IPS DF 6.9 (cell line): ENCODE measurements around the gene ITPKA.

Experiments used
- DNase-seq: peaks from one replicate; pipeline ENCODE4 v3.0.0-alpha.2; 2013; ENCODE audit warnings: low read depth, low spot score
- H3K27ac ChIP-seq: one replicate; pipeline ENCODE4 v1.5.1; 2013; ENCODE audit warnings: low read length, control low read depth
- H3K27me3 ChIP-seq: 2 replicates; pipeline ENCODE4 v1.6.1; 2013; ENCODE audit warnings: mild to moderate bottlenecking, low read length; ENCODE audit not compliant: control insufficient read depth, insufficient read depth
- H3K36me3 ChIP-seq: 2 replicates; pipeline ENCODE4 v1.6.1; 2013; ENCODE audit warnings: low read length; ENCODE audit not compliant: control insufficient read depth, insufficient read depth
- H3K4me1 ChIP-seq: 2 replicates; pipeline ENCODE4 v1.6.1; 2013; ENCODE audit warnings: low read length; ENCODE audit not compliant: control insufficient read depth, insufficient read depth
- H3K4me3 ChIP-seq: 2 replicates; pipeline ENCODE4 v1.5.1; 2013; ENCODE audit warnings: mild to moderate bottlenecking, low read length
- H3K9me3 ChIP-seq: 2 replicates; pipeline ENCODE4 v1.6.1; 2013; ENCODE audit warnings: low read length, inconsistent platforms; ENCODE audit not compliant: control insufficient read depth, insufficient read depth
- WGBS: extraction: QIAGEN DNeasy Blood & Tissue Kit; methylation state at CpG from one replicate; pipeline ENCODE4 v1.1.7; 2013; ENCODE audit warnings: mixed read lengths, missing lambda C conversion rate; ENCODE audit not compliant: insufficient read length, insufficient coverage; 5-methylcytosine and 5-hydroxymethylcytosine counted together

ITPKA gene

DNA sequence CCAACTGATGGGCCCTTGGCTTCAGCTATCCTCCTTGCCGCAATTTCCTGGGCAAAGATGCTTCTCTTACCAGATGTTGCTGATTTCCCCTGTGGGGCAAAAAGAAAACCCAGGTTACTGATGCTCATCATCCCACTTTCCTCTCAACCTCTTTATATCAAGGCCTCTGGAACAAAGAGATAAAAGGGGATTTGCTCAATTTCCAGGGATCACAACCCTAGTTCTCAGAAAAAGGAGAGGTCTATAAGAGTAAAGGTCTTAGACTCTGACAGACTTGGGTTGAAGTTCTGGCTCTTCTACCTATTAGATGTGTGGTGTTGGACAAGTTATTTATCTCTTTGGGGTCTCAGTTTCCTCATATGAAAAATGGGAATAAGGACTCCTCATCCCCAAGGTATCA, 41.9 kb downstream of the ITPKA start:
- peaks cover 20% of the 10 kb centered on the region; the same call in 1 of the 2 replicates for H3K36me3 ChIP-seq
- no peak for DNase-seq
- H3K9me3 ChIP-seq, result no peaks in the 10 kb centered on the region
- H3K27me3 ChIP-seq, result no peaks in the 10 kb centered on the region
- no CpG with 5 or more reads among the region's 1 CpG for WGBS
- no peak overlapping the region for H3K27ac ChIP-seq
- H3K4me1 ChIP-seq, result no peaks in the 10 kb centered on the region
- no peak overlapping the region for H3K4me3 ChIP-seq

DNA sequence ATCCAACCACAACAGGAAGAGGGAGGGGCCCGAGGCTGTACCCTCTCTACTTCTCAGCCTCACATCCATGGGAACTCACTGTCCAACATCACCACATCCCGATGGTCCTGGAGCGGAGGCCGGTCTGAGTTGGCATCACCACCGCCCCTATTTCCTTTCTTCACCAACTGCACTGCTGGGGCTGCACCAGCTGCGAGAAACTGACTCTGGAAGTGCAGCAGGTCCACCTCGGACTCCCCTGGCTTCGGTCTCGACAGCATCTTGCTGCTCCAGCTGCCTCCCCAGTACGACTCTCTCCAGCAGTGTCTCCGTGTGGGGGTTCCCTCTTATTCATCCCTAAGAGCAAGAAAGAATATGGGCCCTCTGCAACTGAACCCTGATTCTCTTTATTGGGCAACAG, 43.2 kb downstream of the ITPKA start:
- H3K27ac ChIP-seq, result no peak overlapping the region
- DNase-seq, result no peak
- H3K27me3 ChIP-seq, result no peaks in the 10 kb centered on the region
- no CpG with 5 or more reads among the region's 11 CpGs for WGBS
- H3K9me3 ChIP-seq, result no peaks in the 10 kb centered on the region
- H3K4me3 ChIP-seq, result no peak overlapping the region
- no peaks in the 10 kb centered on the region for H3K4me1 ChIP-seq
- peaks cover 18% of the 10 kb centered on the region; the same call in 1 of the 2 replicates for H3K36me3 ChIP-seq

DNA sequence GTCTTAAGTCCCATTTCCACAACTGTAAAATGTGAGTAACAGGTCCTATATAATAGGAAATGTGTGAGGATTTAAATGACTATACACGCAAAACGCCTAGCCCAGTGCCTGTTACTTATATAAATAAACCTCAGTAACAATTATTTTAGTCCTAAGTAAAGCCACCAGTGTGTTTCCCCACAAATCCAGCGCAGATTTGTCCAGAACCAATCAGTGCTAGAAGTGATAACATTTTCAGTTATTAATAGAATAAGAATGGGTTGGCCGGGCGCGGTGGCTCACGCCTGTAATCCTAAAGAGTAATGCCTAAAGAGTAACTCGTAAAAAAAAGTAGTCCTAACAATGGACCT, 49.8 kb downstream of the ITPKA start:
- Histone ChIP-seq H3K27me3 (no peaks in the 10 kb centered on the region), H3K4me3 (peak overlapping the region; percentile 97; the same call in 1 of the 2 replicates), H3K36me3 (no peaks in the 10 kb centered on the region), H3K27ac (no peak overlapping the region), H3K9me3 (no peaks in the 10 kb centered on the region), H3K4me1 (no peaks in the 10 kb centered on the region)
- no CpG with 5 or more reads among the region's 8 CpGs for WGBS
- DNase-seq, result no peak

DNA sequence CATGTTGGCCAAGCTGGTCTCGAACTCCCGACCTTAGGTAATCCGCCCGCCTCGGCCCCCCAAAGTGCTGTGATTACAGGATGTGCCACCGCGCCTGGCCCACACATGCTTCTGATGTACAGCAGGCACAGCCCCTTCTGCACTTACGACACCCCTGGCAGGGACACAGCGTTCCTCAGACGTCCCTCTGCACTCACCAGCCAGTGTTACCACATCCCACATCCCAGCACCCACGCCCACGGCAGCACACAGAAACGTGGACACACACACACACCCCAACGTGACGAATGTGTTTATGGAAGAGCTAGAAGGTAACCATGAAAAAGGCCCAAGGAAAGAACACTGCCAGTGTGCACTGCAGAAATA, 51.0 kb downstream of the ITPKA start:
- Histone ChIP-seq H3K9me3 (no peaks in the 10 kb centered on the region), H3K27ac (no peak overlapping the region), H3K4me1 (no peaks in the 10 kb centered on the region), H3K4me3 (no peak overlapping the region), H3K36me3 (no peaks in the 10 kb centered on the region), H3K27me3 (no peaks in the 10 kb centered on the region)
- WGBS, result no CpG with 5 or more reads among the region's 15 CpGs
- no peak for DNase-seq

DNA sequence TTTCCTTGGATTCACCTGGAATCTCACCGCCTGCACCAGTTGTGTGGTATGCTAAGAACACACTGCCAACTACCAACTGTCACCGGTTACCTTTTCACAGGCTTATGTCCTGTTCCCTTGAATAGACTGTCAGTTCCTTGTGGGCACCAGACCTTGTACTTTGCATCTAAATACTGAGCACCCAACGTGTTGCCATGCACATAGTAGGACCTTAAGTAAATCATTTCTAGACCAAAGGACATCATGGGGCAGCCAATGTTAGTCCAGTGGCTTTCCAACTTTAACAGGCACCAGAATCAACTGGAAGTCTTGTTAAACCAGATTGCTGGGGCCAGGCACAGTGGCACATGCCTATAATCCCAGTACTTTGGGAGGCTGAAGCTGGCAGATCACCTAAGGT, 51.5 kb downstream of the ITPKA start:
- H3K4me1 ChIP-seq, result no peaks in the 10 kb centered on the region
- H3K27me3 ChIP-seq, result no peaks in the 10 kb centered on the region
- no peaks in the 10 kb centered on the region for H3K36me3 ChIP-seq
- H3K27ac ChIP-seq, result no peak overlapping the region
- no peak overlapping the region for H3K4me3 ChIP-seq
- no CpG with 5 or more reads among the region's 3 CpGs for WGBS
- no peaks in the 10 kb centered on the region for H3K9me3 ChIP-seq
- DNase-seq, result no peak

DNA sequence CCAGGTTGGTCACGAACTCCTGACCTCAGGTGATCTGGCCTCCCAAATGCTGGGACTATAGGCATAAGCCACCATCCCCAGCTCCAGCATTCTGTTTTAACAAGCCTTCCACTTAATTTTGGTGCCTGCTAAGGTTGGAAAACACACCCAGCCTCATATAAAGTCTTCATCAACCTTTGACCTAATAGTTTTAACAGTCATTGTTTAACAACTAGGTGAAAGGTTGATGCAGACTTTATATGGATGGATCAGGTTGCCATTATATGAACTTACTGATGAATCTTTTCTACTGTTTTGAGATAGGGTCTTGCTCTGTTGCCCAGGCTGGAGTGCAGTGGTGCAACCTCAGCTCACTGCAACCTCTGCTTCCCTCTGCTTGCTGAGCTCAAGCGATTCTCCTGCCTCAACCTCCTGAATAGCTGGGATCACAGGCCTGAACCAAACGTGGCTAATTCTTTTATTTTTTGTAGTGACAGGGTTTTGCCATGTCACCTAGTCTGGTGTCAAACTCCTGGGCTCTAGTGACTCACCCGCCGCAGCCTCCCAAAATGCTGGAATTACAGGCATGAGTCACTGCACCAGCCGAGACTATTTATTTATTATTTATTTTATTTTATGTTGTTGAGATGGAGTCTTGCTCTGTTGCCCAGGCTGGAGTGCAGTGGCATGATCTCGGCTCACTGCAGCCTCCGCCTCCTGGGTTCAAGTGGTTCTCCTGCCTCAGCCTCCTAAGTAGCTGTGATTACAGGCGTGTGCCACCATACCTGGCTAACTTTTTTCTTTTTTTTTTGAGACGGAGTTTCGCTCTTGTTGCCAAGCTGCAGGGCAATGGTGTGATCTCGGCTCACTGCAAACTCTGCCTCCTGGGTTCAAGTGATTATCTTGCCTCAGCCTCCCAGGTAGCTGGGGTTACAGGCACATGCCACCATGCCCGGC, 53.4 kb downstream of the ITPKA start:
- Histone ChIP-seq H3K36me3 (no peaks in the 10 kb centered on the region), H3K4me3 (no peak overlapping the region), H3K4me1 (no peaks in the 10 kb centered on the region), H3K9me3 (no peaks in the 10 kb centered on the region), H3K27me3 (no peaks in the 10 kb centered on the region), H3K27ac (no peak overlapping the region)
- WGBS, result no CpG with 5 or more reads among the region's 13 CpGs
- no peak for DNase-seq

DNA sequence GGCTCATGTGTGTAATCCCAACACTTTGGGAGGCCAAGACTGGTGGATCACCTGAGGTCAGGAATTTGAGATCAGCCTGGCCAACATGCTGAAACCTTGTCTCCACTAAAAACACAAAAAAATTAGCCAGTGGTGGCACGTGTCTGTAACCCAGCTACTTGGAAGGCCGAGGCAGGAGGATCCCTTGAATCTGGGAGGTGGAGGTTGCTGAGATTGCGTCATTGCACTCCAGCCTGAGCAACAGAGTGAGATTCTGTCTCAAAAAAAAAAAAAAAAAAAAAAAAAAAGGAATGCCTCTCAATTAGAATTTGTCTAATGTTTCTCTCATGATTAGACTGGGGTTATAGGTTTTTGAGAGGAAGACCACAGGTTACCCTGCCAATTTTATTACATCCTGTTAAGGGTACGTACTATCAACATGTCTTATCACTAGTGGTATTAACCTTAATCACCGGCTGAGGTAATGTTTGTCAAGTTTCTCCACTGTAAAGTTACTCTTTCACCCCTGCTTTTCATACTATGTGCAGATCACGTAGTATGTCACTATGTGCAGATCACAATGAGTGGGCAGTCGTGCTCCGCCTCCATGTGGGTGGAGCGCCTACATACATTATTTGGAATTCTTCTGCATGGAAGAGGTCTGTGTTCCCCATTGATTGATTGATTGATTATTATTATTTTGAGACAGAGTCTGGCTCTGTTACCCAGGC, 56.5 kb downstream of the ITPKA start:
- WGBS, result no CpG with 5 or more reads among the region's 9 CpGs

More for the DNA sequence above, 56.5 kb downstream of the ITPKA start:
- Histone ChIP-seq H3K27me3 (no peaks in the 10 kb centered on the region), H3K36me3 (no peaks in the 10 kb centered on the region), H3K4me1 (no peaks in the 10 kb centered on the region), H3K27ac (no peak overlapping the region), H3K9me3 (no peaks in the 10 kb centered on the region), H3K4me3 (no peak overlapping the region)
- DNase-seq, result no peak
